Dermis blood vessel endothelial cell (primary cell): ENCODE measurements around the gene SMARCA5. TPM values are rescaled to one million over a fixed set of nuclear protein-coding genes. Genes with fewer than 3 reads are reported as not detected.
"Not testable (repeated sequence)": the region's sequence is repeated elsewhere in the genome, so short reads cannot be mapped to it uniquely, and the experiment has no call there.

ENCODE experiments used
- DNase-seq: peaks from one replicate; pipeline ENCODE4 v3.0.0; 2010
- total RNA-seq: library from RNA; depleted of rRNA; stranded (reverse); fragments of >200 nt; gene quantifications from 2 replicates; pipeline ENCODE4 v1.2.3, GENCODE V29; 2014

SMARCA5 gene, protein sequence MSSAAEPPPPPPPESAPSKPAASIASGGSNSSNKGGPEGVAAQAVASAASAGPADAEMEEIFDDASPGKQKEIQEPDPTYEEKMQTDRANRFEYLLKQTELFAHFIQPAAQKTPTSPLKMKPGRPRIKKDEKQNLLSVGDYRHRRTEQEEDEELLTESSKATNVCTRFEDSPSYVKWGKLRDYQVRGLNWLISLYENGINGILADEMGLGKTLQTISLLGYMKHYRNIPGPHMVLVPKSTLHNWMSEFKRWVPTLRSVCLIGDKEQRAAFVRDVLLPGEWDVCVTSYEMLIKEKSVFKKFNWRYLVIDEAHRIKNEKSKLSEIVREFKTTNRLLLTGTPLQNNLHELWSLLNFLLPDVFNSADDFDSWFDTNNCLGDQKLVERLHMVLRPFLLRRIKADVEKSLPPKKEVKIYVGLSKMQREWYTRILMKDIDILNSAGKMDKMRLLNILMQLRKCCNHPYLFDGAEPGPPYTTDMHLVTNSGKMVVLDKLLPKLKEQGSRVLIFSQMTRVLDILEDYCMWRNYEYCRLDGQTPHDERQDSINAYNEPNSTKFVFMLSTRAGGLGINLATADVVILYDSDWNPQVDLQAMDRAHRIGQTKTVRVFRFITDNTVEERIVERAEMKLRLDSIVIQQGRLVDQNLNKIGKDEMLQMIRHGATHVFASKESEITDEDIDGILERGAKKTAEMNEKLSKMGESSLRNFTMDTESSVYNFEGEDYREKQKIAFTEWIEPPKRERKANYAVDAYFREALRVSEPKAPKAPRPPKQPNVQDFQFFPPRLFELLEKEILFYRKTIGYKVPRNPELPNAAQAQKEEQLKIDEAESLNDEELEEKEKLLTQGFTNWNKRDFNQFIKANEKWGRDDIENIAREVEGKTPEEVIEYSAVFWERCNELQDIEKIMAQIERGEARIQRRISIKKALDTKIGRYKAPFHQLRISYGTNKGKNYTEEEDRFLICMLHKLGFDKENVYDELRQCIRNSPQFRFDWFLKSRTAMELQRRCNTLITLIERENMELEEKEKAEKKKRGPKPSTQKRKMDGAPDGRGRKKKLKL
- 75.2 and 113 TPM in 2 replicates for total RNA-seq

DNA sequence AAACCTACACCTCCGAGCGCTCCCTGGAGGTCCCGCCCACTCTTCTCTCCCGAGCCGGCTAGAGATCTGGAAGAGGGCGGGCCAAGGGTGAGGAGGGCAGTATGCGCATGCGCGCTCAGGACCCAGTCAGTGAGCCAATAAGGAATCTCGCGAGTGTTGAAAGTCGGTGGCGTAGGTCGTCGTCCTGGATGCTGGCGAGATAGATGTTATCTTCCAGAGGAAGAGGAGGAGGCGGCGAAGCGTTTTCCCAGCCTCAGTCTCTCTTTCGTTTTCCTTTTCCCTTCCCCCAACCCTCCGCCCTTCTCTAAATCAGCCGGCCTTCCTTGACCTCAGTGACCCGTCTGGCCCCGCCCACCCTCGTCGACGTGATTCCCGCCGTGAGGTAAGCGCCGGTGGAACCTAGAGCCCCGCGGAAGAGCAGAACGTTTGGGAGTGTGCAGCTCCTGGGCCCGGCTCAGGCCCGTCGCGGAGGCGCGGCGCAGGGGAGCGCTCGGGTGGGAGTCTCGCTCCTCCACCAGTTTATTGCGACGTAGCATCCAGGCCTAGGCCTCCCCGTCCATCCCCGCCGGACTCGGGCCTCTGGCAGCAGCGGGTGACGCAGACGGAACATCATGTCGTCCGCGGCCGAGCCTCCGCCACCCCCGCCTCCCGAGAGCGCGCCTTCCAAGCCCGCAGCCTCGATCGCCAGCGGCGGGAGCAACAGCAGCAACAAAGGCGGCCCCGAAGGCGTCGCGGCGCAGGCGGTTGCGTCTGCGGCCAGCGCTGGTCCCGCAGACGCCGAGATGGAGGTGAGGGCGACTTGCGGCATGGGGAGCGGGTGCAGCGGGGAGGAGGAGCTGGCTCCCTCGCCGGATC, at the start of gene SMARCA5:
TSS of gene SMARCA5 (plus strand) at position 389 of the 855 bp plus-strand sequence. CDS start at position 612, 223 bp downstream.
- peak; percentile 99 for DNase-seq

DNA sequence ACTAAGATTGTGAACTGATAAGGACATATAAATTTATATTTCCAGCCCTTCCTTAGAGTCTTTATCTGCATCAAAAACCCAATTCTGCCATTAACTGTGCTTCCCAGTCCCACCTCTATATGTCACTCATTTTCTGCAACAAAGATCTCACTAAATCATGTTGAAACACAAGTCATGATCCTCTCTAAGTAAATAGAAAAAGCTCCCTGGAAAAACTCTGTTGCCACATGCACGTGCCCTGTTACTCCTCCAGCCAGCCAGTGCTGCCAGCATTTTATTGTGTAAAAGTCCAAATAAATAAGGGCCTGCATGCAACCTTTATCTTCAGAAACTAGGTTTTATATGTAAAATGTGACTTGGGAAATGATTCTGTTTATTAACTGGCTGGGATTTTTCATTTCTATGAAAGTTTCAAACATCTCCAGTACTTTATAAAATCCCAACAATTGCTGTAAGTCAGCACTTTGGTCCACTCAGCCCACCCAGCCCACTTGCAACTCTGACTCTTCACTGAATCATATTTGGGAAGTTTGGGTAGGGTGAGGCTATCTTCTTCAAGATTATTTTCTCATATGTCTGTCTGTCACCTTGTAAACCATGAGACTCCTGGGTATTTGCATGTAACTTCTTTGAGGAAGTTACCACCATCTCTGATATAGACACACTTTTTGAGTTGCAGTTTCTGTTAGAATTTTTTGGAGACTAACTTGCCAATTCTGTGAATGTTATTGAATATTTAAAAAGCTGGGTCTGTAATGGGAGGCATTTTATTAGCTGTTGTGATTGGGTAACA, 40.0 kb upstream of the SMARCA5 start:
- DNase-seq: no peak

DNA sequence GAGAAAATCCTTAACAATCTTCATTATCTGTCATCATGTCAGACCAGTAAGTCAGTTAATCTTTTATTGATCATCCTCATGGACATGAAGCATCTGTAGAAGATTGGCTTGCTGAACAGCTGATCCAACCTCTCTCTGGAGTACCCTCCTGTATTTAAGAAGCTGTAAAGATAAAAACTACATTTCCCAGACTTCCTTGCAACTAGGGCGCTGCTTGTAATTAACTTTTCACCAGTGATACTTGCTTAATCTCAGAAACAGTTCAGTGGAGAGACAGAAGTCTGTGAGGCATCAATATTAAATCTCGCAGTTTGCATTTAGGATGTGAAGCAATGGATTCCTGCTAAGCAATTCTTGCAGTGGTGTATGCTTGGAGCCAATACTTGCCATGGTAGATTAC, 36.0 kb upstream of the SMARCA5 start:
- DNase-seq: no peak

DNA sequence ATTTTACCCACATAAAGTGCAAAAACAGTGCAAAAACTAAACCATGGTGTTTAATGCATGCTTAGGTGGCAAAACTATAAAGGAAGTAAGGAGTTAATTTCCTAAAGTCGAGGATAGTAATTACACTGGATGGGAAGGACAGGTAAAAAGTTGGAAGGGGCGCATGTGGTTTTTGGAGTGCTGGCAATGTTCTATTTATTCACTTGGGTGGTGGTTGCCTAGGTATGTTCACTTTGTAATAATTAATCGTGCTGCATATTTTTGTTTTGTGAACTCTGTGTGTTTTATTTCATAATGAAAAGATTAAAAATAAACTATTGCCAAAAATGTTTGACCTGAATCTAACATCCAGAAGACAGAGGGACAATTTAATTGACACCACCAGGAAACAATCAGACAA, 32.1 kb upstream of the SMARCA5 start:
- DNase-seq: no peak

DNA sequence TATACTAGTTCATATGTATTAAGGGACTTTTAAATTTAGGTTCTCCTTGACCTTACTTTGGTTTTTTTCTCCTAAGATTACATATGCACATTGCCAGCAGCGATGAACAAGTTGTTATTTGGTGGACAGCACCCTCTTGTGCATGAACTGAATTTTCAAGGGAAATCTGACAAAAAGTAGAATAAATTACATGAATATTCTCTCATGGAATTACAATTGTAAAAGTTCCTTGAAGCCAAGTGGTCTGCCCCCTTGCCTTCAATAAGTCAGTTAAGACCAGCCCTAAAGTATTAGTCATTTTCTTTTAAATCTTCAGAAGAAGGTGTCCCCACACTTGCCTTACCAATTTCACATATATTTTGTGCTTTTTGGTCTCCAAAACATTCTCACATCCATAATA, 30.7 kb upstream of the SMARCA5 start:
- peak; percentile 77 for DNase-seq

DNA sequence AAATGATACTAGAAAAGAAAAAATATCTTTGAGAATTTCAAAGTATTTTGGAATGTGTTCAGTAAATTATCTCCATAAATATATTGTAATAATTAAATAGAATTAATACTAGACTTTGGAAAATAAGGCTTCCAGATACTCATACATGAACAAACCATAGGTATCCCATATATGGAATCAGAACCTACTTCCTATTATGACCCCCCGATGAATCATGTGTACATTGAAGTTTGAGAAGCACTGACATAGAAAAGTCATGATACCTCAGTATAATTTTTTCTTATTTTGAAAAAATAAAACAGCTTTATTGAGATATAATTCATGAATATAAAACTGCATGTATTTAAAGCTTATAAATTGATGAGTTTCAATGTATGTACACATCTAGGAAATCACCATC, 27.2 kb upstream of the SMARCA5 start:
- no peak for DNase-seq

DNA sequence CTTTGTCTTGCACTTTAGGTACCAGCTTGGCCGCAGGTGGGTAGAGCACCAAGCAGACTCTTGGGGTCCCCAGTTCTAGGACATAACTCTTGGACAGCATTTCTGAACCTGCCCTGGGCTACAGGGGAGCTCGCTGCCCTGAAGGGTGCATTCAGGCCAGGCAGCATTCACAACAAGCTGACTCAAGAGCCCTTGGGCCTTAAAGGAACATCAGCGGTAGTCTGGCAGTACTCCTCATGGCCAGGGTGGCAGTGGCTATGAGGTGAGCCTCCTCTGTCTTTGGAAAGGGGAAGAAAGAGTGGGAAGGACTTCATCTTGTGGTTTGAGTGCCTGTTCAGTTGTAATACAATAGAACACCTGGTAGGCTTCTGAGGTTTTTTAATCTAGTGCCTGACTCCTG, 24.8 kb upstream of the SMARCA5 start:
- DNase-seq: no peak

DNA sequence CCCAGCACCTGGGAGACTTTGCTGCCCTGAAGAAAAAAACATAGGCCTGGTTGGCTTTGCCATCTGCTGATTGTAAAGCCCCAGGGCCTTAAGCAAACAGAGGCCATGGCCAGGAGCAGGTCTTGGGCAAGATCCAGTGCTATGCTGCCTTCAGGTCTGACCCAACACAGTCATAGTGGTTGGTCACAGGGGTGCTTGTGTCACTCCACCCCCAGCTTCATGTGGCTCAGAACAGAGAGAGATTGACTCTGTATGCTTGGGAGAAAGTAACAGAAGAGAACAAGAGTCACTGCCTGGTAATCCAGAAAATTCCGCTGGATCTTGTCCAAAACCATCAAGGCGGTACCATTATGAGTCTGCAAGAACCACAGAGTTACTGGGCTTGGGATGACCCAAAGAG, 24.4 kb upstream of the SMARCA5 start:
- no peak for DNase-seq

DNA sequence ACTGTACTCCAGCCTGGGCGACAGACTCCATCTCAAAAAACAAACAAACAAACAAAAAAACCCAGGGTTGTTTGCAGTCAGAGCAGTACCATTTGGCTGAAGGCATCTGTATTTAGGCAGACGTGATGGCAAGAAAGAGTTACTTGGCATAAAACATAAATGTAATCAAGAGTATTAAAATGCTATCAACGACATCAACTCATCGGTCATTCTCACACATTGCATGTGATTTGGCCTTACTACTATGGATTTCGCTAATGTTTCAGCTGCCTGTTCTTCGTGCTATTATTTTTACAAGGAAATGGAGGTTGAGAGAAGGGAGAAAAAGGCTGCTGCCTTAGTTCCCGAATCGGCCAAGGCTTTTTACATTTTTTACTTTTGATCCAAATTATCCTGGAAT, 15.5 kb upstream of the SMARCA5 start:
- no peak for DNase-seq

DNA sequence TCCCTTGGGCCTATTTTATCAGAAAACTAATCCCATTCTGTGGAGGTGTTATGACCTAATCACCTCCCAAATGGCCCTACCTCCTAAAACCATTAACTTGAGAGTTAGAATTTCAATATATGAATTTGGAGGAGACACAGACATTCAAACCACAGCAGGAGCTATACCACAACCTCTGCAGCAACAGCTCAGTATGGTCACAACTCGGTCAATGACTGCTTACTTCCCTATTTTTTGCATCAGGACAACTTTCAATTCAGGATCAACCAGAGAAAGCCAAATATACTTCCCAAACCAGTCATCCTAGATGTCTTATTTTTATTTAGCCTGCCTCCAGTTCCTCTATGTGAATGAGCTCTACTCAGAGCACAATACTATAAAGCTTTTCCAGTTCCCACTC, 11.3 kb upstream of the SMARCA5 start:
- DNase-seq: no peak

DNA sequence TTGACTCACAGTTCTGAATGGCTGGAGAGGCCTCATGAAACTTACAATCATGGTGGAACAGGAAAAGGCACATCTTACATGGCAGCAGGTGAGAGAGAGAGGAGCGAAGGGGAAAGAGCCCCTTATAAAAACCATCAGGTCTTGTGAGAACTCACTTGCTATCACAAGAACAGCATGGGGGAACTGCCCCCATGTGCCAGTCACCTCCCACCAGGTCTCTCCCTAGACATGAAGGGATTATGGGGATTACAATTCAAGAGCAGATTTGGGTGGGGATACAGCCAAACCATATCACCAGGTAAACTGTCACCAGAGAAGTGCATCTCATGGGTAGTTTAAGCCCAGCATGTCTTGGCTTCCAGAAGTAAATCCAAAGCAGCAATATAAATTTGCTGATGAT, 7.5 kb upstream of the SMARCA5 start:
- DNase-seq: no peak

DNA sequence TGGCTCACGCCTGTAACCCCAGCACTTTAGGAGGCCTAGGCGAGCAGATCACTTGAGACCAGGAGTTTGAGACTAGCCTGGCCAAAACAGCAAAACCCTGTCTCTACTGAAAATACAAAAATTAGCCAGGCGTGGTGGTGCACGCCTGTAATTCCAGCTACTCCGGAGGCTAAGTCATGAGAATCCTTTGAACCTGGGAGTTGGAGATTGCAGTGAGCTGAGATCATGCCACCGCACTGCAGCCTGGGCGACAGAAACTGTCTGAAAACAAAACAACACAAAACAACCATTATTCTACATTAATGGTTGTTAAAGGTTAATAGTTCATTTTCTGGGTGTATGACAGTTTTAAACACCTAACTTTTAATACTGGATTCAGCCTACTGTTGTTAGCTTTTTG, 1.6 kb upstream of the SMARCA5 start:
- no peak for DNase-seq

DNA sequence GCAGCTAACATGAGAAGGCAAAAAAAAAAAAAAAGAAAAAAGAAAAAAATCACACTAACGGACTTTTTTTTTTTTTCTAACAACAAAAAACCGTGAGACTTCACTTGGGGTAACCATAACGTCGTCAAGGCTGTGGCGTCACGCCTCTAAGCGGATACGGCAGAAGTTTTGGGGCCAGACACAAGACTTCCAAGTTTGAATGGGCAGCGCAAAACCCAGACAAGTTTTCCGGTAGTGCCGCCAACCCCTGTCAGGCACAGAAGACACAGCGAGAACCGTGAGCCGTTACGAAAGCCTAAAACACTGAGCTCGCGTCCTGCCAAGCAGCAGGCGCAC, 556 bp upstream of the SMARCA5 start:
- no peak for DNase-seq

DNA sequence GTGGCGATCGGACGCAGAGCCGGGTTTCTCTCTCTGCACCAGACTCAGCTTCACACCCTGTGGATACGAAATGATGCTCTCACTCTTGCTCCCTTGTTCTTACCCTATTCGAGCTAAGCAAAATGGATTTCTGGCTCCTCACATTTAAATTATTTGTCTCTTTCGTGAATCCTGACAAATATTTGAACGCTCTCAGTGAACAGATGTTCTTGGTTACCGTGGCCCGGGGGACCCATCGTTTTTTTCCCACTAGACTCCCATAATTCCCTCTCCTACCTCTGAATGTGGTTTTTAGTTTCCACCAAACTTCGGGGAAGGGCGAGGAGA, 630 bp downstream of the SMARCA5 start:
- no peak for DNase-seq

DNA sequence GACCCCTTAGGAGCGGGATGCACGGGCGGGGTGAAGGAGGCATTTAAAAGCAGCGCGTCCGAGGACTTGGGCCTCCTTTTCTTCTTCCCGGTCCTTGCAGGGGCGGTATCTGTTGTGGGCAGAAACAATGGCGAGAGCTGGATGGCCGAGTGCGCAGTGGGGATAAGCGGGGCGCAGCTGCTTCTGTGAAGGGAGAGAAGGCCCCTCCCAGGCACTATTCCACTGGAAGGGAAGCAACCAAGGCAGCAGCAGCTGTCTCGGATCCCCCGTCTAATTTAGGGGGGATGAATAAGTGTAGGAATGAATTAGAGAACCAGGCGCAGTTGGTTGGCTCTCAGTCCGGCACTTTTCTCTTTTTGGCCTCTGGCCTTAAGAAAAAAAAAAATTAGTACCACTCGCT, 995 bp downstream of the SMARCA5 start:
- peak; percentile 72 for DNase-seq

DNA sequence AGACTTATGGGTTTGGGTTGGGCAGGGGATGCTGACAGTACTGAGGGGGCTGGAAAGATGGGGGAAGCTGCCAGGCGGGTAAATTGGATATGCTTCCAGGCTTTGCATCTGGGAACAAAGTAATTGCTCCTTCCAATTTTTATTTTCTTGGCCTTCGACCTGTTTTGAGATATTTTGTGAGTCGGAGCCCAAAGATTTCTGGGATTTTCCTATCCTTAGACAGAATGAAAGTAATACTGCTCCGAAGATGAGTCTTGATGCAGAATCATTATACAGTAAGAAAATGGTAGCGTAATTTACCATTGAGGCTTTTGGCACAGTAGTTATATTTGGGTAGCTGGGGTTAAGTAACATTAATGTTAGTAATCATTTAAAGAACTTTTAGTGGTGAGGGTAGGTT, 1.4 kb downstream of the SMARCA5 start:
- no peak for DNase-seq

DNA sequence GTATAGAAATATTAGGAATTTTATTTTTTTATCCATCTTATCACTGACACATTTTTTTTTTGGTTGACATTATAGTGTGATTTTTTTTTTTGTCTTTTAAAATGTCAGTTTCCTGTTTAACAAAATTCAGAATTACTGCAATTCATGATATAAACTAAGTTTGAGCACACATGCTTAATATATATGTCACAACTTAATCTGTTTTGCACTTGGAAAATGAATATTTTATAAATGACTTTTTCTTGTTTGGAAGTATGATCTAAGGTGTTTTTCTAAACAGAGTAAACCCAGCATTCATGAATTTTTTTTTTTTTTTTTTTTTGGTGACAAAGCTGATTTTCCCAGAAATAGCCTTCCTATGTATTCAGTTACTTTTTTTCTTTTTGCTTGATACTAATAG, 2.4 kb downstream of the SMARCA5 start:
- DNase-seq: no peak

DNA sequence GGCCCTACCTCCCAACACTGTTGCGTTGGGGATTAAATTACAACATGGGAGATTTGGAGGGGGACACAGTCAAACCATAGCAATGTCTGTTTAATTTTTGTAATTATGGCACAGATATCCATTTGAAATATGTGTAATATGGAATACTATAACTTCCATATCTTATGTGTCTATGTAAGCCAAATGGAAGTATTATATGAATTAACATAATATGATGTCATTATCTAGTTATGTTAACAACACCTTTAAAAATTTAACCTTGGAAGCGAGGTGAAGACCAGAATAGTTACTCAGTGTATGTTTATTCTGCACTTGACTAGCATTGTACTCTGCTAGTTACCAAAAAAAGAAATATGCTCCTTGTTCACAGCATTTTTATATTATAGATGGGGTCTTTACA, 4.3 kb downstream of the SMARCA5 start:
- DNase-seq: no peak

DNA sequence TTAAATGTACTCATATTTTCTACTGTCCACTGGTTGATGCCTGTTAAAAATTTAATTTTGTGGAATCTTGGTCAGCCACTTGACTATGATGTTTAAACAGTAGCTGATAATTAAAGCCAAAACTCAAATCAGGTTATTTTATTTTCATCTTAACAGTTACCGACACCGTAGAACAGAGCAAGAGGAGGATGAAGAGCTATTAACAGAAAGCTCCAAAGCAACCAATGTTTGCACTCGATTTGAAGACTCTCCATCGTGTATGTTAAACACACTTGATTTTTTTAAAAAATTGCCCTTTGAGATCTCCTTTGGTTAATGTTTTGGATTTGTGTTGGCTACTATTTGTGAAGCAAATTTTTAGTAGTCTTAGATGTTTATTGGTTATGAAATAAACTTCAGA, 10.7 kb downstream of the SMARCA5 start:
- no peak for DNase-seq

DNA sequence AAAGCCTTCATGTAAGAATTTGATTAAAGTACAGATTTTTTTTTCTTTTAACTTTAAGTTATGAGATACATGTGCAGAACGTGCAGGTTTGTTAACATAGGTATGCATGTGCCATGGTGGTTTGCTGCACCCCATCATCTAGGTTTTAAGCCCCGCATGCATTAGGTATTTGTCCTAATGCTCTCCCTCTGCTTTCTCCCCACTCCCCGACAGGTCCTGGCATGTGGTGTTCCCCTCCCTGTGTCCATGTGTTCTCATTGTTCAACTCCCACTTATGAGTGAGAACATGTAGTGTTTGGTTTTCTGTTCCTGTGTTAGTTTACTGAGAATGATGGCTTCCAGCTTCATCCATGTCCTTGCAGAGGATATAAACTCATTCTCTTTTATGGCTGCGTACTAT, 14.5 kb downstream of the SMARCA5 start:
- not testable (repeated sequence) for DNase-seq

DNA sequence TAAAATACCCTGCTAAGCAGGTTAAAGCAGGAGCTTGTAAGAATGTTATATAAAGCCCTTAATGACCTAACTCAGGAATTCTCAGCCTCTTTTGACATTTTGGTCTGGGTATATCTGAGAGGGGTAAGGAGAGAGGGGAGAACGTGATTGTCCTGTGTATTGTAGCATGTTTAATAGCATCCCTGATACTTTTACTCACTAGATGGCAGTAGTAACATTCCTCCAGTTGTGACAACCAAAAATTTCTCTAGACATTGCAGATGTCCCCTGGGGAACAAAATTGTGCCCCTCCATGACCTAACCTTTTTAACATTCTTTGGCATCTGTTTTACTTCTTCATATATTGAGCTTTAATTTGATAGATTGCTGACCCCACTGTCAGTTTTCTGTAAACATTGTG, 17.9 kb downstream of the SMARCA5 start:
- DNase-seq: peak; percentile 65
